Spleen (tissue), 11 donors: Measurements from ENCODE around the gene RPP25L. TPM values are rescaled to one million over a fixed set of nuclear protein-coding genes. Genes with fewer than 3 reads are reported as not detected.
A peak's percentile ranks its signal among the peaks of the same experiment; 100 is the strongest.
"Not testable (repeated sequence)": the region's sequence is repeated elsewhere in the genome, so short reads cannot be mapped to it uniquely, and the experiment has no call there.

Experiments
- DNase-seq: peaks from one replicate; pipeline ENCODE4 v3.0.0-alpha.2; 2020
- H3K27ac ChIP-seq, 8 donors: fragments of 200-600 bp; sonication (generic) in 7 of 8; 1 replicate in 4 of 8; 2 replicates in 4 of 8; pipeline versions ENCODE4 v1.5.0 to v1.8.0; 2016 to 2021; ENCODE audit warnings: inconsistent platforms in 4 of 8, mild to moderate bottlenecking in 4 of 8, moderate library complexity in 1 of 8
- H3K27me3 ChIP-seq, 7 donors: fragments of 200-600 bp; sonication (generic) in 6 of 7; replicated peaks in 1 of 7; 1 replicate in 4 of 7; 2 replicates in 3 of 7; pipeline versions ENCODE4 v1.5.0 to v1.8.0; 2016 to 2021; ENCODE audit warnings: inconsistent platforms in 3 of 7, mild to moderate bottlenecking in 1 of 7
- H3K36me3 ChIP-seq, 6 donors: fragments of 200-600 bp; sonication (generic) in 5 of 6; 1 replicate in 4 of 6; 2 replicates in 2 of 6; pipeline versions ENCODE4 v1.5.0 to v1.8.0; 2016 to 2021; ENCODE audit warnings: inconsistent platforms in 2 of 6
- H3K4me1 ChIP-seq, 6 donors: fragments of 200-600 bp; sonication (generic) in 5 of 6; 1 replicate in 3 of 6; 2 replicates in 3 of 6; pipeline versions ENCODE4 v1.5.0 to v1.8.0; 2016 to 2021; ENCODE audit warnings: inconsistent platforms in 3 of 6
- H3K4me3 ChIP-seq, 8 donors: fragments of 200-600 bp; sonication (generic) in 7 of 8; 1 replicate in 4 of 8; 2 replicates in 4 of 8; pipeline versions ENCODE4 v1.5.0 to v1.8.0; 2016 to 2021; ENCODE audit warnings: inconsistent platforms in 4 of 8, mild to moderate bottlenecking in 4 of 8, moderate library complexity in 2 of 8
- H3K9me3 ChIP-seq, 8 donors: fragments of 200-600 bp; sonication (generic) in 7 of 8; 1 replicate in 4 of 8; 2 replicates in 4 of 8; pipeline versions ENCODE4 v1.5.0 to v1.8.0; 2016 to 2021; ENCODE audit warnings: inconsistent platforms in 4 of 8
- CTCF ChIP-seq, 11 experiments: fragments of 200-600 bp in 7 of 11; fragments of 450-650 bp in 4 of 11; sonication (generic) in 4 of 11; IDR thresholded peaks in 8 of 11; conservative IDR thresholded peaks in 3 of 11; 1 replicate in 7 of 11; 2 replicates in 4 of 11; pipeline versions ENCODE4 v1.4.0 to v1.8.0; 2016 to 2021; ENCODE audit warnings: antibody characterized with exemption in 11 of 11, inconsistent platforms in 4 of 11, mild to moderate bottlenecking in 1 of 11
- POLR2A ChIP-seq, 3 donors: fragments of 450-650 bp; IDR thresholded peaks; one replicate each; pipeline ENCODE4 v1.5.1; 2017; ENCODE audit warnings: antibody characterized with exemption in 3 of 3, mild to moderate bottlenecking in 1 of 3
- POLR2AphosphoS5 ChIP-seq, 3 donors: sonication (generic); formaldehyde crosslinking; IDR thresholded peaks; one replicate each; pipeline ENCODE4 v1.5.1; 2017; ENCODE audit warnings: antibody characterized with exemption in 3 of 3
- WGBS, 5 donors: extraction: QIAGEN DNeasy Blood & Tissue Kit in 3 of 5; methylation state at CpG; one replicate each; pipeline versions ENCODE4 v1.1.5 to v1.1.7; 2013 to 2018; 5-methylcytosine and 5-hydroxymethylcytosine counted together
- intact Hi-C: fragments of 100-400 bp; cut with DNase I; formaldehyde crosslinking; loops from one replicate; pipeline ENCODE4 v1.15.0; 2023; ENCODE audit warnings: low total_unique reads
- polyA plus RNA-seq, 3 donors: library from polyadenylated mRNA; stranded (reverse); fragments of 200-250 nt; gene quantifications; one replicate each; pipeline ENCODE4 v1.2.1, GENCODE V29; 2013
- total RNA-seq, 7 donors: library from RNA; depleted of rRNA in 3 of 7; stranded (reverse); fragments of >200 nt in 3 of 7; fragmentation: NEBNext Ultra II Directional in 4 of 7; extraction: Animal tissue kit (Norgen Biotek cat#: 25700) in 4 of 7; gene quantifications; one replicate each; pipeline versions ENCODE4 v1.1.0 to v1.2.1, GENCODE V29; 2016 to 2021
- donor health status: healthy with polysubstance abuse.
- donor health status: DM: no; HTN: no; CAD: no; lungs with moderate emphysema.
- donor health status: DM: no; HTN: no; CAD: no.
- donor health status: Bipolar disorder and iron deficiency.
- donor health status: healthy.
- donor health status: DM: no; HTN: no; CAD: no.
- donor health status: DM: yes; HTN: yes; CAD: no.

RPP25L gene
- total and polyA plus RNA-seq, 10 donors: 16.8 to 54.1 (median 26.8) TPM

DNA sequence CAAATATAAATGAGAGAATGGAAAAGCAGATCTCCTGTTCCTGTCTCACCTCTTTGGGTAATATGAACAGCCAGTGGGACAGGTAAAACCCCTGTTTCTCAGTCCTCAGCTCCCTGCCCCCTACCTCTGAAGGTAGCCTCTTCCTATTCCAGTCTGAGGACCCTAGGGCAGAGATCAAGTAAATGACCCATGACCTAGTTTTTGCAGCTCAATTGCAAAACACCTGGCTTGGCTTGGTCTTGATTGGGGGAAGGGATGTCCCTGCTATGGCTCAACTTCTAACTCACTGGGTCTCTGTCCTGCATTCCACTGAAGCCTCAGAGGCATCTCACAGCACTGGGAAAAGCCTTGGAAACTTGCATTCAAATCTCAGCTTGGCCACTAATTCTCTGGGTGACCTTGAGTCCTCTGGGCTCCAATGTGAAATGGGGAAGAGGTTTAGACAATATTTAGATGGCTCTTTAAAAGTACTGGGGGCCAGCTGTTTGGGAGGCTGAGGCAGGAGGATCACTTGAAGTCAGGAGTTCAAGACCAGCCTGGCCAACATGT lies 32.9 kb upstream of the RPP25L start:
- no peak for DNase-seq
- Histone ChIP-seq H3K4me3 (no peak overlapping the region), H3K36me3 (peaks cover 0 to 20% (median 16%) of the 10 kb centered on the region in 6 donors), H3K4me1 (peaks cover 17 to 36% (median 21%) of the 10 kb centered on the region in 6 donors), H3K27me3 (no peaks in the 10 kb centered on the region), H3K27ac (no peak overlapping the region), H3K9me3 (no peaks in the 10 kb centered on the region)
- intact Hi-C loops: no loop called here
- TF ChIP-seq POLR2A (IDR thresholded peaks at IDR 0.05) (no peak), POLR2AphosphoS5 (IDR thresholded peaks at IDR 0.05) (no peak), CTCF (IDR thresholded peaks at IDR 0.05 in 8 of 11, conservative IDR thresholded peaks at IDR 0.05 in 3 of 11) (no peak)

- no peak for DNase-seq
- no peaks in the 10 kb centered on the region for H3K27me3 ChIP-seq
- no peaks in the 10 kb centered on the region for H3K36me3 ChIP-seq
- no peak overlapping the region for H3K4me3 ChIP-seq
- no peaks in the 10 kb centered on the region for H3K9me3 ChIP-seq
- 96 to 100% (median 98%) methylated on average over 1 of the region's 1 CpG for WGBS, 5 donors
- intact Hi-C loops: no loop called here
- TF ChIP-seq POLR2AphosphoS5 (IDR thresholded peaks at IDR 0.05): no peak
- TF ChIP-seq POLR2A (IDR thresholded peaks at IDR 0.05): no peak
- TF ChIP-seq CTCF (IDR thresholded peaks at IDR 0.05 in 8 of 11, conservative IDR thresholded peaks at IDR 0.05 in 3 of 11): no peak
- no peak overlapping the region for H3K27ac ChIP-seq
- peaks cover 11 to 29% (median 23%) of the 10 kb centered on the region in 6 donors for H3K4me1 ChIP-seq
These were observed 30.8 kb upstream of the RPP25L start for GRCh38 chr9:34642679-34643078.

DNA sequence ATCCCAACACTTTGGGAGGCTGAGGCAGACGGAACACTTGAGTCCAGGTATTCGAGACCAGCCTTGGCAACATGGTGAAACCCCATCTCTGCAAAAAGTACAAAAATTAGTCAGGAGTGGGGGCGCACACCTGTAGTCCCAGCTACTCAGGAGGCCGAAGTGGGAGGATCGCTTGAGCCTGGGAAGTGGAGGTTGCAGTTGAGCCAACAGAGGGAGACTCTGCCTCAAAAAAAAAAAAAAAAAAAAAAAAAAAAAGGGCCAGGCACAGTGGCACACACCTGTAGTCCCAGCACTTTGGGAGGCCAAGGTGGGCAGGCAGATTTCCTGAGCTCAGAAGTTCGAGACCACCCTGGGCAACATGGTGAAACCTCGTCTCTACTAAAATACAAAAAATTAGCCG lies 27.4 kb upstream of the RPP25L start:
- Histone ChIP-seq H3K4me1 (peaks cover 0 to 41% (median 33%) of the 10 kb centered on the region in 6 donors), H3K36me3 (peaks cover 0 to 13% (median 3%) of the 10 kb centered on the region in 6 donors)
- DNase-seq, H3K4me3 ChIP-seq, H3K27me3 ChIP-seq, H3K9me3 ChIP-seq, H3K27ac ChIP-seq, intact Hi-C loops: not testable (repeated sequence)
- 85 to 95% (median 89%) methylated on average over 8 of the region's 8 CpGs for WGBS, 5 donors

DNA sequence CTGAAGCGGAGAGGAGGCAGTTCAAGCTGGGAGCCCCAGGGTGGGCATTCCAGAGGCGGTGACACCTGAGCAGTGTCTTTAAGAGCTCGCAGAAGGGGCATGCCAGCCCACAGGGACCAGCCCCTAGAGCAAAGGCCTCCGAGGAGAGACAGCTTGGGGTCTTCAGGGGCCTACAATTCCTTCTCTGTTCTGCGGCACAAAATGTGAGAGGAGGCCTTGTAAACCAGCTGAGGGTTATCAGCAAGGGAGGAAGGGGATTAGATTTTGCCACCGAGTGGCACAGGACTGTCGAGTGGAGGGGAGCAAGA lies 26.2 kb upstream of the RPP25L start:
- intact Hi-C loops: no loop called here
- Histone ChIP-seq H3K36me3 (peaks cover 0 to 13% (median 3%) of the 10 kb centered on the region in 6 donors), H3K4me1 (peaks cover 0 to 49% (median 37%) of the 10 kb centered on the region in 6 donors), H3K9me3 (no peaks in the 10 kb centered on the region), H3K27ac (peak overlapping the region; percentile 80 to 95 (median 90)), H3K4me3 (peak overlapping the region; percentile 66 to 95 (median 72)), H3K27me3 (no peaks in the 10 kb centered on the region)
- TF ChIP-seq POLR2AphosphoS5 (IDR thresholded peaks at IDR 0.05): no peak
- TF ChIP-seq CTCF (IDR thresholded peaks at IDR 0.05 in 8 of 11, conservative IDR thresholded peaks at IDR 0.05 in 3 of 11): no peak
- TF ChIP-seq POLR2A (IDR thresholded peaks at IDR 0.05): no peak
- DNase-seq: no peak
- 21 to 38% (median 22%) methylated on average over 7 of the region's 7 CpGs for WGBS, 5 donors
